SK-N-SH (cell line): ENCODE measurements around the gene RHOBTB1. TPM values are rescaled to one million over a fixed set of nuclear protein-coding genes. Genes with fewer than 3 reads are reported as not detected.
A peak's percentile ranks its signal among the peaks of the same experiment; 100 is the strongest.

Experiments used
- CTCF ChIA-PET: fragments of 300-600, 350-600 bp; formaldehyde crosslinking; extraction: SDS; loops from one replicate; lab custom pipeline; 2021; lab: Yijun Ruan, JAX
- POLR2A ChIA-PET: fragments of 350-600 bp; sonication (Branson Sonifier 250); formaldehyde crosslinking; extraction: SDS; loops from one replicate; lab custom pipeline; 2020; ENCODE audit warnings: antibody characterized with exemption, inconsistent platforms; lab: Yijun Ruan, JAX
- DNase-seq: peaks from one replicate; pipeline ENCODE4 v3.0.0; 2012
- H2AFZ ChIP-seq: fragments of 200-600 bp; sonication (generic); 2 replicates; pipeline ENCODE4 v1.8.1; 2016; ENCODE audit warnings: antibody characterized with exemption, mild to moderate bottlenecking, low read depth
- H3F3A ChIP-seq: fragments of 200-600 bp; sonication (generic); replicated peaks from 2 replicates; pipeline ENCODE3; 2016; ENCODE audit warnings: antibody characterized with exemption, mild to moderate bottlenecking; ENCODE audit not compliant: insufficient read depth
- H3K27ac ChIP-seq, 2 experiments: fragments of 200-500 bp in 1 of 2; fragments of 200-600 bp in 1 of 2; sonication (Bioruptor generic) in 1 of 2; sonication (generic), shearing (Covaris generic) in 1 of 2; 2 replicates each; pipeline versions ENCODE4 v1.5.1 to v1.6.1; 2014 to 2016; ENCODE audit warnings: low read depth in 2 of 2, inconsistent platforms in 1 of 2, low read length in 1 of 2, mild to moderate bottlenecking in 1 of 2, mixed read lengths in 1 of 2
- H3K27me3 ChIP-seq: fragments of 200-600 bp; sonication (generic), shearing (Covaris generic); 2 replicates; pipeline ENCODE4 v1.6.1; 2016; ENCODE audit warnings: mixed run types; ENCODE audit not compliant: insufficient read depth
- H3K36me3 ChIP-seq, 2 experiments: fragments of 200-500 bp in 1 of 2; fragments of 200-600 bp in 1 of 2; sonication (Bioruptor generic) in 1 of 2; sonication (generic) in 1 of 2; replicated peaks in 1 of 2; 2 replicates each; pipeline versions ENCODE3 to v1.5.1; 2014 to 2016; ENCODE audit warnings: low read length in 1 of 2, mild to moderate bottlenecking in 1 of 2; ENCODE audit not compliant: insufficient read depth in 2 of 2, control insufficient read depth in 1 of 2
- H3K4me1 ChIP-seq, 2 experiments: fragments of 200-500 bp in 1 of 2; fragments of 200-600 bp in 1 of 2; sonication (Bioruptor generic) in 1 of 2; sonication (generic), shearing (Covaris generic) in 1 of 2; 2 replicates each; pipeline versions ENCODE4 v1.5.1 to v1.6.1; 2014 to 2016; ENCODE audit warnings: low read depth in 1 of 2, low read length in 1 of 2, mixed run types in 1 of 2; ENCODE audit not compliant: insufficient read depth in 2 of 2, control insufficient read depth in 1 of 2
- H3K4me2 ChIP-seq: fragments of 200-600 bp; sonication (generic), shearing (Covaris generic); 2 replicates; pipeline ENCODE4 v1.6.1; 2017; ENCODE audit warnings: mixed run types
- H3K4me3 ChIP-seq, 2 experiments: fragments of 200-500 bp in 1 of 2; fragments of 200-600 bp in 1 of 2; sonication (Bioruptor generic) in 1 of 2; sonication (generic), shearing (Covaris generic) in 1 of 2; 2 replicates each; pipeline versions ENCODE4 v1.5.1 to v1.8.1; 2014 to 2016; ENCODE audit warnings: low read depth in 2 of 2, inconsistent platforms in 1 of 2, low read length in 1 of 2, mild to moderate bottlenecking in 1 of 2, mixed read lengths in 1 of 2, moderate library complexity in 1 of 2
- H3K79me2 ChIP-seq: fragments of 200-600 bp; sonication (generic); 2 replicates; pipeline ENCODE4 v1.8.1; 2017; ENCODE audit warnings: mild to moderate bottlenecking; ENCODE audit not compliant: insufficient read depth
- H3K9ac ChIP-seq: fragments of 200-600 bp; sonication (generic); 2 replicates; pipeline ENCODE4 v1.6.1; 2017; ENCODE audit warnings: mixed run types
- H3K9me2 ChIP-seq: fragments of 200-600 bp; sonication (generic); 2 replicates; pipeline ENCODE4 v1.6.1; 2017; ENCODE audit warnings: mixed run types
- H3K9me3 ChIP-seq: fragments of 200-600 bp; sonication (generic); 2 replicates; pipeline ENCODE4 v1.6.1; 2017; ENCODE audit warnings: mixed run types, mild to moderate bottlenecking, moderate library complexity
- H4K20me1 ChIP-seq: fragments of 200-600 bp; sonication (generic); 2 replicates; pipeline ENCODE4 v1.6.1; 2017; ENCODE audit warnings: mild to moderate bottlenecking, mixed run types; ENCODE audit not compliant: insufficient read depth
- CHD2 ChIP-seq: fragments of 150-350 bp; IDR thresholded peaks from 2 replicates; pipeline ENCODE4 v1.6.1; 2018; ENCODE audit warnings: low read length; ENCODE audit not compliant: partially characterized antibody
- EZH2phosphoT487 ChIP-seq: fragments of 200-600 bp; sonication (generic); IDR thresholded peaks from 2 replicates; pipeline ENCODE4 v1.6.1; 2017; ENCODE audit warnings: low read depth, mixed run types, mild to moderate bottlenecking, antibody characterized with exemption, moderate library complexity, borderline replicate concordance
- FOSL2 ChIP-seq: IDR thresholded peaks from 2 replicates; pipeline ENCODE4 v1.4.0; 2012; ENCODE audit warnings: low read depth, mild to moderate bottlenecking, moderate library complexity, borderline replicate concordance
- FOXJ3 ChIP-seq: sonication (generic); formaldehyde crosslinking; IDR thresholded peaks from 2 replicates; pipeline ENCODE4 v1.5.1; 2020; ENCODE audit warnings: mild to moderate bottlenecking, missing genetic modification reagents
- FOXM1 ChIP-seq: IDR thresholded peaks from 2 replicates; pipeline ENCODE4 v1.4.0; 2012; ENCODE audit warnings: low read depth, mild to moderate bottlenecking
- GABPA ChIP-seq: IDR thresholded peaks from 2 replicates; pipeline ENCODE4 v1.4.0; 2012; ENCODE audit warnings: low read depth, mild to moderate bottlenecking
- JUND ChIP-seq: IDR thresholded peaks from 2 replicates; pipeline ENCODE4 v1.4.0; 2012
- MXI1 ChIP-seq: IDR thresholded peaks from 2 replicates; pipeline ENCODE4 v1.6.1; 2012; ENCODE audit warnings: mild to moderate bottlenecking, low read depth, low read length, improper control_type of control experiment
- NFIC ChIP-seq: IDR thresholded peaks from 2 replicates; pipeline ENCODE4 v1.4.0; 2012; ENCODE audit warnings: borderline replicate concordance
- POLR2AphosphoS5 ChIP-seq: IDR thresholded peaks from 2 replicates; pipeline ENCODE4 v1.6.1; 2012; ENCODE audit warnings: low read depth, low read length
- RAD21 ChIP-seq: IDR thresholded peaks from 2 replicates; pipeline ENCODE4 v1.6.1; 2012; ENCODE audit warnings: mild to moderate bottlenecking, low read length
- RFX5 ChIP-seq: IDR thresholded peaks from 2 replicates; pipeline ENCODE4 v1.6.1; 2012; ENCODE audit warnings: mild to moderate bottlenecking, improper control_type of control experiment, low read length
- RXRA ChIP-seq: IDR thresholded peaks from 2 replicates; pipeline ENCODE4 v1.4.0; 2012; ENCODE audit warnings: low read depth, mild to moderate bottlenecking, borderline replicate concordance
- SIN3A ChIP-seq: IDR thresholded peaks from 2 replicates; pipeline ENCODE4 v1.6.1; 2012; ENCODE audit warnings: low read depth, mild to moderate bottlenecking, low read length, moderate library complexity, borderline replicate concordance
- SMC3 ChIP-seq: IDR thresholded peaks from 2 replicates; pipeline ENCODE4 v1.6.1; 2012; ENCODE audit warnings: low read depth, low read length, improper control_type of control experiment
- TAF1 ChIP-seq: IDR thresholded peaks from 2 replicates; pipeline ENCODE4 v1.6.1; 2012; ENCODE audit warnings: low read depth, mild to moderate bottlenecking, low read length, moderate library complexity, borderline replicate concordance
- TCF12 ChIP-seq: IDR thresholded peaks from 2 replicates; pipeline ENCODE4 v1.4.0; 2012
- TEAD4 ChIP-seq: IDR thresholded peaks from 2 replicates; pipeline ENCODE4 v1.4.0; 2012; ENCODE audit warnings: mild to moderate bottlenecking, borderline replicate concordance; ENCODE audit not compliant: insufficient read depth
- WGBS: methylation state at CpG from one replicate; pipeline ENCODE4 v1.1.6; 2017; ENCODE audit warnings: low lambda C conversion rate; 5-methylcytosine and 5-hydroxymethylcytosine counted together
- polyA plus RNA-seq, 3 experiments: library from polyadenylated mRNA; depleted of rRNA; stranded (reverse); fragments of >200 nt; gene quantifications; 2 replicates each; pipeline ENCODE4 v1.2.3, GENCODE V29; 2012
- TF ChIP-seq, protein P1 (sequence below): IDR thresholded peaks from 2 replicates; pipeline ENCODE4 v1.4.0; 2012; ENCODE audit warnings: low read depth
- TF ChIP-seq, protein P2 (sequence below): IDR thresholded peaks from 2 replicates; pipeline ENCODE4 v1.4.0; 2012; ENCODE audit warnings: low read depth, borderline replicate concordance
- TF ChIP-seq, protein P3 (sequence below): fragments of 200-600 bp; sonication (generic); IDR thresholded peaks from 2 replicates; pipeline ENCODE4 v1.6.1; 2017; ENCODE audit warnings: antibody characterized with exemption, mild to moderate bottlenecking, moderate library complexity
- TF ChIP-seq, protein P4 (sequence below): IDR thresholded peaks from 2 replicates; pipeline ENCODE4 v1.4.0; 2012; ENCODE audit warnings: low read depth, borderline replicate concordance
- TF ChIP-seq, protein P5 (sequence below): fragments of 150-350 bp; IDR thresholded peaks from 2 replicates; pipeline ENCODE4 v1.6.1; 2017; ENCODE audit warnings: antibody characterized with exemption, low read length, low read depth, borderline replicate concordance

The RHOBTB1 gene
- polyA plus RNA-seq, 1 of the 3 experiments (the other 2 are of a cell fraction) = 10.5 TPM

DNA sequence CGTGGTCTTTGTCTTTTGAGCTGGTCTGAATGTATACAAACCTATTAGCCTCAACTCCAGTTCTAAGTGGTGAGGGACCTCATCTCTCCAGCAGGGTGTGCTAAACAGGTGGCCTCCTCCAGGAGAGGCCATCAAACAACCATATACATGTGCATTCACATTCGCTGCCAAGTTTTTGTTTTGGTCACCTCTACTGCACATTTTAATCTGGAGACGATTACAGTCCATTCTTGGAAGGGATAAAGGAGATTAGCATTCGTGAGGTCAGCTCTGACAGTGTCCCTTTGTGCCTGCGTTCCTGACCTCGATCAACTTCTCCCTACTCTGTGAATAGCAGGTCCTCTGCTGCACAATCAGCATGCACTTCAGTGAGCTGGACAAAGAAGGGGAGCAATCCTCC, 60.8 kb downstream of the RHOBTB1 start:
- ChIA-PET CTCF (interaction anchor here (0.6 to 1.9 kb wide), 9 partner anchors 9 to 1155 kb away, joined by 3 to 7 read pairs (median 3); no protein-coding TSS in a partner anchor), POLR2A (no interaction called here)
- Histone ChIP-seq H3K9me3 (no peaks in the 10 kb centered on the region), H3K27me3 (no peaks in the 10 kb centered on the region), H3K27ac (no peak overlapping the region), H3K4me1 (peaks cover 0 to 2% of the 10 kb centered on the region in 2 experiments; a peak in 1 of 4 replicates), H3K9ac (no peak overlapping the region), H3K79me2 (no peaks in the 10 kb centered on the region), H4K20me1 (no peaks in the 10 kb centered on the region; the same call in 1 of the 2 replicates), H3K9me2 (no peaks in the 10 kb centered on the region), H3F3A (no peaks in the 10 kb centered on the region), H3K36me3 (peaks cover 32 to 40% of the 10 kb centered on the region in 2 experiments), H3K4me3 (no peak overlapping the region), H3K4me2 (no peak overlapping the region), H2AFZ (no peak overlapping the region)
- WGBS = 82% methylated on average over 6 of the region's 6 CpGs
- TF ChIP-seq GABPA = no peak
- TF ChIP-seq SMC3 = peak; percentile 47
- TF ChIP-seq, protein P1, sequence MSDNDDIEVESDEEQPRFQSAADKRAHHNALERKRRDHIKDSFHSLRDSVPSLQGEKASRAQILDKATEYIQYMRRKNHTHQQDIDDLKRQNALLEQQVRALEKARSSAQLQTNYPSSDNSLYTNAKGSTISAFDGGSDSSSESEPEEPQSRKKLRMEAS = 0 out of 2 replicates have a peak, but pooled peaks have one; percentile 16
- TF ChIP-seq EZH2phosphoT487 = no peak
- no peak for TF ChIP-seq RFX5
- TF ChIP-seq, protein P2, sequence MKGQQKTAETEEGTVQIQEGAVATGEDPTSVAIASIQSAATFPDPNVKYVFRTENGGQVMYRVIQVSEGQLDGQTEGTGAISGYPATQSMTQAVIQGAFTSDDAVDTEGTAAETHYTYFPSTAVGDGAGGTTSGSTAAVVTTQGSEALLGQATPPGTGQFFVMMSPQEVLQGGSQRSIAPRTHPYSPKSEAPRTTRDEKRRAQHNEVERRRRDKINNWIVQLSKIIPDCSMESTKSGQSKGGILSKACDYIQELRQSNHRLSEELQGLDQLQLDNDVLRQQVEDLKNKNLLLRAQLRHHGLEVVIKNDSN = no peak
- TF ChIP-seq POLR2AphosphoS5 = no peak
- TF ChIP-seq FOXM1 = no peak
- no peak for TF ChIP-seq TAF1
- TF ChIP-seq NFIC = 0 out of 2 replicates have a peak, but pooled peaks have one; percentile 6
- TF ChIP-seq CHD2 = no peak
- TF ChIP-seq FOSL2 = no peak
- TF ChIP-seq RAD21 = peak; percentile 55
- TF ChIP-seq, protein P3, sequence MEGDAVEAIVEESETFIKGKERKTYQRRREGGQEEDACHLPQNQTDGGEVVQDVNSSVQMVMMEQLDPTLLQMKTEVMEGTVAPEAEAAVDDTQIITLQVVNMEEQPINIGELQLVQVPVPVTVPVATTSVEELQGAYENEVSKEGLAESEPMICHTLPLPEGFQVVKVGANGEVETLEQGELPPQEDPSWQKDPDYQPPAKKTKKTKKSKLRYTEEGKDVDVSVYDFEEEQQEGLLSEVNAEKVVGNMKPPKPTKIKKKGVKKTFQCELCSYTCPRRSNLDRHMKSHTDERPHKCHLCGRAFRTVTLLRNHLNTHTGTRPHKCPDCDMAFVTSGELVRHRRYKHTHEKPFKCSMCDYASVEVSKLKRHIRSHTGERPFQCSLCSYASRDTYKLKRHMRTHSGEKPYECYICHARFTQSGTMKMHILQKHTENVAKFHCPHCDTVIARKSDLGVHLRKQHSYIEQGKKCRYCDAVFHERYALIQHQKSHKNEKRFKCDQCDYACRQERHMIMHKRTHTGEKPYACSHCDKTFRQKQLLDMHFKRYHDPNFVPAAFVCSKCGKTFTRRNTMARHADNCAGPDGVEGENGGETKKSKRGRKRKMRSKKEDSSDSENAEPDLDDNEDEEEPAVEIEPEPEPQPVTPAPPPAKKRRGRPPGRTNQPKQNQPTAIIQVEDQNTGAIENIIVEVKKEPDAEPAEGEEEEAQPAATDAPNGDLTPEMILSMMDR = peak; percentile 56
- TF ChIP-seq SIN3A = no peak
- no peak for TF ChIP-seq TEAD4
- TF ChIP-seq MXI1 = no peak
- no peak for TF ChIP-seq TCF12
- TF ChIP-seq RXRA = no peak
- no peak for TF ChIP-seq FOXJ3 (CRISPR knock-in tag)
- TF ChIP-seq, protein P4, sequence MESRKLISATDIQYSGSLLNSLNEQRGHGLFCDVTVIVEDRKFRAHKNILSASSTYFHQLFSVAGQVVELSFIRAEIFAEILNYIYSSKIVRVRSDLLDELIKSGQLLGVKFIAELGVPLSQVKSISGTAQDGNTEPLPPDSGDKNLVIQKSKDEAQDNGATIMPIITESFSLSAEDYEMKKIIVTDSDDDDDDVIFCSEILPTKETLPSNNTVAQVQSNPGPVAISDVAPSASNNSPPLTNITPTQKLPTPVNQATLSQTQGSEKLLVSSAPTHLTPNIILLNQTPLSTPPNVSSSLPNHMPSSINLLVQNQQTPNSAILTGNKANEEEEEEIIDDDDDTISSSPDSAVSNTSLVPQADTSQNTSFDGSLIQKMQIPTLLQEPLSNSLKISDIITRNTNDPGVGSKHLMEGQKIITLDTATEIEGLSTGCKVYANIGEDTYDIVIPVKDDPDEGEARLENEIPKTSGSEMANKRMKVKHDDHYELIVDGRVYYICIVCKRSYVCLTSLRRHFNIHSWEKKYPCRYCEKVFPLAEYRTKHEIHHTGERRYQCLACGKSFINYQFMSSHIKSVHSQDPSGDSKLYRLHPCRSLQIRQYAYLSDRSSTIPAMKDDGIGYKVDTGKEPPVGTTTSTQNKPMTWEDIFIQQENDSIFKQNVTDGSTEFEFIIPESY = no peak
- TF ChIP-seq JUND = no peak
- TF ChIP-seq, protein P5, sequence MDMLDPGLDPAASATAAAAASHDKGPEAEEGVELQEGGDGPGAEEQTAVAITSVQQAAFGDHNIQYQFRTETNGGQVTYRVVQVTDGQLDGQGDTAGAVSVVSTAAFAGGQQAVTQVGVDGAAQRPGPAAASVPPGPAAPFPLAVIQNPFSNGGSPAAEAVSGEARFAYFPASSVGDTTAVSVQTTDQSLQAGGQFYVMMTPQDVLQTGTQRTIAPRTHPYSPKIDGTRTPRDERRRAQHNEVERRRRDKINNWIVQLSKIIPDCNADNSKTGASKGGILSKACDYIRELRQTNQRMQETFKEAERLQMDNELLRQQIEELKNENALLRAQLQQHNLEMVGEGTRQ = no peak
- DNase-seq = peak; percentile 29
